Measurements from ENCODE around the gene SPDYE4. TPM values are rescaled to one million over a fixed set of nuclear protein-coding genes. Genes with fewer than 3 reads are reported as not detected.

SPDYE4 gene
- total RNA-seq, 2 donors from 2014 or later, result not detected

GRCh38 chr17:8782176-8782575 is 23.8 kb upstream of the SPDYE4 start:
- no peaks in the 10 kb centered on the region for H3K36me3 ChIP-seq
- H3K27ac ChIP-seq, result no peak overlapping the region
- no peaks in the 10 kb centered on the region for H3K27me3 ChIP-seq (replicated peaks; ENCODE audit: insufficient read depth)
- H3K9me3 ChIP-seq, result no peaks in the 10 kb centered on the region
- no peak for DNase-seq (ENCODE audit: low spot score)
- H3K4me1 ChIP-seq (ENCODE audit: control insufficient read depth in 1 of 2, low read depth in 2 of 2), result peaks cover 12 to 21% of the 10 kb centered on the region in 2 donors
- no peak for ATAC-seq (ENCODE audit: insufficient number of reproducible peaks, low FRiP score, low read depth)
- H3K4me3 ChIP-seq, result no peak overlapping the region
- TF ChIP-seq CTCF (IDR thresholded peaks at IDR 0.05), result no peak

- no peaks in the 10 kb centered on the region for H3K9me3 ChIP-seq
- H3K27ac ChIP-seq, result no peak overlapping the region
- TF ChIP-seq CTCF (IDR thresholded peaks at IDR 0.05), result no peak
- H3K4me3 ChIP-seq, result no peak overlapping the region
- H3K27me3 ChIP-seq (replicated peaks; ENCODE audit: insufficient read depth), result no peaks in the 10 kb centered on the region
- H3K36me3 ChIP-seq, result no peaks in the 10 kb centered on the region
- peaks cover 15 to 25% of the 10 kb centered on the region in 2 donors for H3K4me1 ChIP-seq (ENCODE audit: control insufficient read depth in 1 of 2, low read depth in 2 of 2)
- no peak for DNase-seq (ENCODE audit: low spot score)
- no peak for ATAC-seq (ENCODE audit: insufficient number of reproducible peaks, low FRiP score, low read depth)
These were observed 23.4 kb upstream of the SPDYE4 start for GRCh38 chr17:8781776-8782175.

- no peaks in the 10 kb centered on the region for H3K36me3 ChIP-seq
- no peak overlapping the region for H3K4me3 ChIP-seq
- peaks cover 29 to 30% of the 10 kb centered on the region in 2 donors for H3K4me1 ChIP-seq (ENCODE audit: control insufficient read depth in 1 of 2, low read depth in 2 of 2)
- ATAC-seq (ENCODE audit: insufficient number of reproducible peaks, low FRiP score, low read depth) (no peak), DNase-seq (ENCODE audit: low spot score) (no peak)
- TF ChIP-seq CTCF (IDR thresholded peaks at IDR 0.05), result no peak
- H3K9me3 ChIP-seq, result no peaks in the 10 kb centered on the region
- no peaks in the 10 kb centered on the region for H3K27me3 ChIP-seq (replicated peaks; ENCODE audit: insufficient read depth)
- peak overlapping the region in 1 of 2 donors; percentile 22 for H3K27ac ChIP-seq
These were observed 18.5 kb upstream of the SPDYE4 start for GRCh38 chr17:8776881-8777280.

GRCh38 chr17:8776248-8776647 is 17.9 kb upstream of the SPDYE4 start:
- no peak for ATAC-seq (ENCODE audit: insufficient number of reproducible peaks, low FRiP score, low read depth)

GRCh38 chr17:8766731-8767130 is 8.4 kb upstream of the SPDYE4 start:
- no peak for DNase-seq (ENCODE audit: low spot score)
- no peak for ATAC-seq (ENCODE audit: insufficient number of reproducible peaks, low FRiP score, low read depth)
- H3K36me3 ChIP-seq, result no peaks in the 10 kb centered on the region
- H3K4me3 ChIP-seq, result no peak overlapping the region
- no peak overlapping the region for H3K27ac ChIP-seq
- no peaks in the 10 kb centered on the region for H3K9me3 ChIP-seq
- H3K4me1 ChIP-seq (ENCODE audit: control insufficient read depth in 1 of 2, low read depth in 2 of 2), result no peaks in the 10 kb centered on the region
- no peaks in the 10 kb centered on the region for H3K27me3 ChIP-seq (replicated peaks; ENCODE audit: insufficient read depth)
- no peak for TF ChIP-seq CTCF (IDR thresholded peaks at IDR 0.05)

More at GRCh38 chr17:8776248-8776647, 17.9 kb upstream of the SPDYE4 start:
- Histone ChIP-seq H3K9me3 (no peaks in the 10 kb centered on the region), H3K27ac (peak overlapping the region; percentile 22 to 44), H3K27me3 (replicated peaks; ENCODE audit: insufficient read depth) (no peaks in the 10 kb centered on the region), H3K4me1 (ENCODE audit: control insufficient read depth in 1 of 2, low read depth in 2 of 2) (peaks cover 29 to 30% of the 10 kb centered on the region in 2 donors), H3K4me3 (no peak overlapping the region), H3K36me3 (no peaks in the 10 kb centered on the region)
- no peak for DNase-seq (ENCODE audit: low spot score)
- no peak for TF ChIP-seq CTCF (IDR thresholded peaks at IDR 0.05)
